ENCODE data around the gene NEK5.
"Not testable (repeated sequence)": the region's sequence is repeated elsewhere in the genome, so short reads cannot be mapped to it uniquely, and the experiment has no call there.

The NEK5 gene

DNA sequence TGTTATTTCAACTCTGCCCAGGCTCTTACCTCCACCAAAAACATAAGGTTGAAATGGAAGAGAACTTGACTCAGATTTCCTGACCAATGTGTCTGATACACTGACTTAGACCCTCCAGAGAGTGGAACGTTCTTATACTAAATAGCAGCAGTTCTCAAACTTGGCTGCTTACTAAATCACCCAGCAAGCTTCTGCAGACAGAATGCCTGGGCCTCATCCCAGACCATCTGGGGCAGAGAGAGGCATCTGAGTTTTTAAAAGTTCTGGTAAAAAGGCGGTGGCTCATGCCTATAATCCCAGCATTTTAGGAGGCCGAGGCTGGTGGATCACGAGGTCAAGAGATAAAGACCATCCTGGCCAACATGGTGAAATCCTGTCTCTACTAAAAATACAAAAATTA, 46.3 kb downstream of the NEK5 start (continued):
- TF ChIP-seq ZNF274 (IDR thresholded peaks at IDR 0.05; ENCODE audit: low read length) (no peak), ZNF274 (tag by site-specific recombination; IDR thresholded peaks at IDR 0.05; ENCODE audit: borderline replicate concordance) (no peak)

GRCh38 chr13:52079891-52080290, 49.0 kb downstream of the NEK5 start:
- H3K9me3 ChIP-seq (ENCODE audit: control insufficient read depth, insufficient read depth, low read depth, low read length); CTCF ChIA-PET; H3K36me3 ChIP-seq (ENCODE audit: control insufficient read depth in 2 of 2, insufficient read depth in 1 of 2, low read length in 2 of 2); H3K4me3 ChIP-seq (ENCODE audit: low read depth, low read length); H3K27ac ChIP-seq (ENCODE audit: extremely low read depth, low read depth, low read length); H3K4me1 ChIP-seq (ENCODE audit: control insufficient read depth, insufficient read depth, low read length); POLR2A ChIA-PET: not testable (repeated sequence)

DNA sequence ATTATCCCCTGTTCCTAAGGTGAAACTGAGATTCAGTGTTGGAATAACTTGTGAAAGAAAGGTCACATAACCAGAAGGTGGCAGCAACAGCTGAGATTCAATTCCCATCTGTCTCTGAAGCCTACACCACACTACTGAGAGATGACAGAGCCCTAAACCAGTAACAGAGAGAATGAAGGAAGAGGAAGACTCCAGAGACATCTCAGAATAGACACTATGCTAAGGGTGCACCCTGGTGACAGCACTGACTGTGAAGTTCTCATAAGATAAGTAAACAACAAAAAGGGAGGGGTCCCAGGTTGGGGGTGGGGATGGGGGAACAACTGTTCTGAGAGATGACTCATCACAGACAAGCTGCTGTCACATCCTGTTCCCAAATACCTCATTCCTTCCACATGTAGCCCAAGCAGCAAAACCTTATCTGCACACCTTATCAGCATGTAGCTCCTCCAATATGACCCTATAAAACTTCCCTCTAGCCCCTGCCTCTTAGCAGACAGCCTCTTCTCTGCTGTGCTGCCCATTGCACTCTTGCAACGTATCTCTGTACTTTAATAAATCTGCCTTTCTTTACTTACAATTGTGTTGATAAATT, 57.8 kb downstream of the NEK5 start:
- Histone ChIP-seq H3K27ac (ENCODE audit: extremely low read depth, low read depth, low read length) (no peak overlapping the region), H3K4me1 (ENCODE audit: control insufficient read depth, insufficient read depth, low read length) (no peaks in the 10 kb centered on the region), H3K4me3 (ENCODE audit: low read depth, low read length) (no peak overlapping the region), H3K36me3 (ENCODE audit: control insufficient read depth in 2 of 2, insufficient read depth in 1 of 2, low read length in 2 of 2) (no peaks in the 10 kb centered on the region), H3K9me3 (ENCODE audit: control insufficient read depth, insufficient read depth, low read depth, low read length) (no peaks in the 10 kb centered on the region)
- no peak for TF ChIP-seq ZNF521 (tag by site-specific recombination; IDR thresholded peaks at IDR 0.05)
- peak; percentile 69 for TF ChIP-seq SETDB1 (IDR thresholded peaks at IDR 0.05; ENCODE audit: insufficient read length, low read length)
- TF ChIP-seq, protein P1, sequence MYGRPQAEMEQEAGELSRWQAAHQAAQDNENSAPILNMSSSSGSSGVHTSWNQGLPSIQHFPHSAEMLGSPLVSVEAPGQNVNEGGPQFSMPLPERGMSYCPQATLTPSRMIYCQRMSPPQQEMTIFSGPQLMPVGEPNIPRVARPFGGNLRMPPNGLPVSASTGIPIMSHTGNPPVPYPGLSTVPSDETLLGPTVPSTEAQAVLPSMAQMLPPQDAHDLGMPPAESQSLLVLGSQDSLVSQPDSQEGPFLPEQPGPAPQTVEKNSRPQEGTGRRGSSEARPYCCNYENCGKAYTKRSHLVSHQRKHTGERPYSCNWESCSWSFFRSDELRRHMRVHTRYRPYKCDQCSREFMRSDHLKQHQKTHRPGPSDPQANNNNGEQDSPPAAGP (tag by site-specific recombination; IDR thresholded peaks at IDR 0.05), result no peak
- ChIA-PET POLR2A (no interaction called here), CTCF (interaction anchor here (0.7 to 2.3 kb wide), 2 partner anchors 57 to 112 kb away, joined by 3 to 9 read pairs; no protein-coding TSS in a partner anchor)

- TF ChIP-seq ZBTB48 (tag by site-specific recombination; IDR thresholded peaks at IDR 0.05), result no peak
- TF ChIP-seq SP7 (tag by site-specific recombination; IDR thresholded peaks at IDR 0.05), result no peak
- no peak for TF ChIP-seq SCRT1 (tag by site-specific recombination; IDR thresholded peaks at IDR 0.05; ENCODE audit: borderline replicate concordance)
- TF ChIP-seq SETDB1 (IDR thresholded peaks at IDR 0.05; ENCODE audit: insufficient read length, low read length), result peak; percentile 95
- TF ChIP-seq ZNF138 (tag by site-specific recombination; IDR thresholded peaks at IDR 0.05; ENCODE audit: borderline replicate concordance), result no peak
- TF ChIP-seq ZNF202 (tag by site-specific recombination; IDR thresholded peaks at IDR 0.05; ENCODE audit: borderline replicate concordance), result no peak
- TF ChIP-seq ZNF518A (tag by site-specific recombination; conservative IDR thresholded peaks at IDR 0.05; ENCODE audit: low read depth), result 0 out of 2 replicates have a peak, but pooled peaks have one; percentile 17
- TF ChIP-seq ZNF677 (tag by site-specific recombination; IDR thresholded peaks at IDR 0.05), result peak; percentile 50; the same call in 1 of the 2 replicates
Observed at GRCh38 chr13:52067237-52067636, 61.6 kb downstream of the NEK5 start.

More at GRCh38 chr13:52067237-52067636, 61.6 kb downstream of the NEK5 start:
- ChIA-PET CTCF (no interaction called here), POLR2A (no interaction called here)
- Histone ChIP-seq H3K4me3 (ENCODE audit: low read depth, low read length) (no peak overlapping the region), H3K9me3 (ENCODE audit: control insufficient read depth, insufficient read depth, low read depth, low read length) (no peaks in the 10 kb centered on the region; the same call in 1 of the 2 replicates), H3K36me3 (ENCODE audit: control insufficient read depth in 2 of 2, insufficient read depth in 1 of 2, low read length in 2 of 2) (no peaks in the 10 kb centered on the region), H3K4me1 (ENCODE audit: control insufficient read depth, insufficient read depth, low read length) (no peaks in the 10 kb centered on the region), H3K27ac (ENCODE audit: extremely low read depth, low read depth, low read length) (no peak overlapping the region)
